Stimulated activated CD4-positive, alpha-beta T cell treated with anti-CD3 and anti-CD28 coated beads, Interleukin-15, amount 100 ng/mL, for 48 hours (primary cell): ENCODE results near the gene EZR.
"Not testable (repeated sequence)": the region's sequence is repeated elsewhere in the genome, so short reads cannot be mapped to it uniquely, and the experiment has no call there.

ENCODE experiments used
- DNase-seq, 2 donors: peaks; one replicate each; pipeline ENCODE4 v3.0.0-alpha.2; 2020; ENCODE audit warnings: low read depth in 2 of 2

EZR gene

DNA sequence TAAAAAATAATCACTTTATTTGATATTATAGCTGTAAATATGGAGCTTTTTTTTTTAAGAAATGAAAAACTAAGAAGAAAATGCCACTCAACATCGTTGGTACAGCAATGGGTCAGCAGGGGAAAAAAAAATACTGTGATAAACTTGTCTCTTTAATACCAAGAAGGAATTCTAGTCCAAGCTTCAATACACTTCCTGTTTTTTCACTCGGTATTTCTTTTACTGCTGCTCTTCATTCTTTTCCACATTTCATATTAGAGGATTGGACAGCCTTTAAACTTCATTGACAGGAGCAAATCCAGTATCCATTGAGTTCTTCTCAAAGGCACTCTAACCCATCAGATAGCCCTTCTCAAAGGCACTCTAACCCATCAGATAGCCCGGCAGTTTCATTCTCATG is 22.2 kb upstream of the EZR start:
- DNase-seq = no peak

DNA sequence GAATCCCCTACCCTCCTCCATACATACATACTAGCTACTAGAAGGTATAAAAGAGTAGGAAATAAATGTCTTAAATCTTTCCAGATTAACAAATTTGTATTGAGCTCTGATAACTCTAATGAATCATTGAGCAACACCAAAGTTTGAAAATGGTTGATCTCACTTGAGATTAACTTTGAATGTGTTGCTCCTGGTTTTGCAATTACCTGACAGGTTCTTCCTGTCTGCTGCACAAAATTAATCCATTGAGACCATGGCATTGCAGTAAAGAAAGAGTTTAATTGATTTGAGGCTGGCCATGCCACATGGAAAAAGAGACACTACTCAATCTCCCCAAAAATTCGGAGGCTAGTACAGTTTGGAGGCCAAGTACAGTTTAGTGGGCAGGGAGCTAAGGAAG is 21.3 kb upstream of the EZR start:
- DNase-seq = no peak

DNA sequence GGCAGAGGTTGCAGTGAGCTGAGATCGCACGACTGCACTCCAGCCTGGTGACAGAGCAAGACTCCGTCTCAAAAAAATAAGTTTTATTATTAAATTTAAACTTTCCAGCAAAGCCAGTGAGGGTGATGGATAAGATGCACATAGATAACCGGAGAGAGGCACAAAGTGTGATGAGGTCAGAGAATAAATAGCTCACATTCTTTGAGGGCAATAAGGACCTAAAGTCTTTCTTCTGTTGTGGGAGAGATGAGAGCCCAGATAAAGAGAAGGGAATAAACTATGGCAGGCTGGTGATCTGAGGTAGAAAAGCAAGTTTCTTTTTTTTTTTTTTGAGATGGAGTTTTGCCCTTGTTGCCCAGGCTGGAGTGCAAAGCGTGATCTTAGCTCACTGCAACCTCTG is 20.6 kb upstream of the EZR start:
- DNase-seq = no peak

DNA sequence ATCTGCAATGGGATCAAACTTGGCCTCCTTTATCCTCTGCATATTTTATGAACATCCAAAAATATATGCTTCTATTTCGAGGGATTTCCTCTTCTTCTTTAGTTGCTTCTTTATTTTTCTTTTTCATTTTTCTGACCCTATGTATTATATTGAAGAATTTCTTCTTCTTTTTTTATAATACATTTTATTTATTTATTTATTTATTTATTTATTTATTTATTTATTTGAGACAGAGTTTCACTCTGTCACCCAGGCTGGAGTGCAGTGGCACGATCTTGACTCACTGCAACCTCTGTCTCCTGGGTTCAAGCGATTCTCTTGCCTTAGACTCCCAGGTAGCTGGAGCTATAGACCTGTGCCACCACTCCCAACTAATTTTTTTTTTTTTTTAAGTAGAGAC is 19.6 kb upstream of the EZR start:
- not testable (repeated sequence) for DNase-seq

DNA sequence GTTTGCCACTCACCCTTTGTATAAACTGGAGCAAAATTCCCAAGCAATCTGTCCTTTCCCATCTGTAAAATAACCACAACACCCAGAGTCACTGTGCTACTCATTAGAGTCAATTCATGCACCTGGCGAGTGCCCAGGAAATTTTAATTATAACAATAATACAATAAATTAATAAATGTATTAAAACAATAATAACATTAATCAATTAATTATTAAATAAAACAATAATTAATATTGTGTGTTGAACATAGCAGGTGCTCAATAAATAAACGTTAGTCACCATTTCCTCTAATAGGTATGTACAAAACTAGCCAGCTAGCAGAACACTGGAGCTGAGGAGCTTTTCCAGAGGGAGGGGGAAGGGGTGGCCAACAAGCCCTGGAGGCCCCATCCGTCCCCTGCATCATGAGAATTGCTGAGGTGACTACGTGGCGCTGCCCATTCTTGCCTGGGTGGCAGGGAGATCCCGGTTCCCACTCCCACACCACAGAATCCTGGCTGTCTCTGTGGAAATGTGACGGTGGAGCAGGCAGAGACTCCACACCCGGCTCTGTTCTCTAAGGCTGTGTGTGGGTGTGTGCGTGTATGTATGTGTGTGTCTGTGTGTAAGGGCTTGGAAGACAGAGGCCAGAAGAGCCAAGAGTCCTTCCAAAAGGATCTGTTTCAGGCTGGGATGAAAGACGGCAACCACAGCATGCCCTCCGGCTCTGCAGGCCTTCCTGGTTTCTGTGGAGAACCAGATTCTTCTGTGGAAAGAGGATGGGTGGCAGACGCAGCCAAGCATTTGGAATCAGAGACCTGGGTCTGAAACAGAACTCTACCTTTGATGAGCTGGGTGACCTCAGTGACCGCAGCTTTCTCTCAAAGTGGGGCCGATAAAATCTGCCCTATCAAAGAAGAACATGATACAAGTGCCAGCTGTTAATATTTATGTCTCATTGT is 18.8 kb upstream of the EZR start:
- DNase-seq = no peak

DNA sequence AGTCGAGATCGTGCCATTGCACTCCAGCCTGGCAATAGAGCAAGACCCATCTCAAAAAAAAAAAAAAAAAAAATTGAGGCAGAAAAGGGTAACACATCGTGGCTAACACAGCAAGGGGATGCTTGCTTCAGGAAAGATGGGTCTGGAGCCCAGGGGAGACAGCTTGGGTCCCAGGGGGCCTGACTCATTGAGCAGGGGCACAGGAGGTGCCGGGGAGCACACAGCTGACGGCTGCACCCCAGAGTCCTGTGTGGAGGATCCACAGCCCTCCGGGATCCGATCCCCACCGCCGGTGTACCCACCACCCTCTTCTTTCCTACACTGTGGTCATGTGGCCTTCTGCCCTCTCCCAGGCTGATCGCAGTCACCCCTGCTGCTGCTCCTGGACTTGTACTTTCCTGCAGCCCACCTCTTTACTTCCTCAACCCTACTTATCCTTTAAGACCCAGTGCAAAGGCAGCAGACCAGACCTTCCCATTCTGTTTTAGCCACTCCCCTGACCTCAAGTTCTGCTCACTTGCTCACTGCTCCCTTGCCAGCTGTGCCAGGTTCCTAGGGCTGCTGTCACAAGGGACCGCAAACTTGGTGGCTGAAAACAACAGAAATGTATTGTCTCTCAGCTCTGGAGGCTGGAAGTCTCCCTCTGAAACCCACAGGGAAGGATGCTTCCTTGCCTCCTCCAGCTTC is 17.6 kb upstream of the EZR start:
- no peak for DNase-seq

DNA sequence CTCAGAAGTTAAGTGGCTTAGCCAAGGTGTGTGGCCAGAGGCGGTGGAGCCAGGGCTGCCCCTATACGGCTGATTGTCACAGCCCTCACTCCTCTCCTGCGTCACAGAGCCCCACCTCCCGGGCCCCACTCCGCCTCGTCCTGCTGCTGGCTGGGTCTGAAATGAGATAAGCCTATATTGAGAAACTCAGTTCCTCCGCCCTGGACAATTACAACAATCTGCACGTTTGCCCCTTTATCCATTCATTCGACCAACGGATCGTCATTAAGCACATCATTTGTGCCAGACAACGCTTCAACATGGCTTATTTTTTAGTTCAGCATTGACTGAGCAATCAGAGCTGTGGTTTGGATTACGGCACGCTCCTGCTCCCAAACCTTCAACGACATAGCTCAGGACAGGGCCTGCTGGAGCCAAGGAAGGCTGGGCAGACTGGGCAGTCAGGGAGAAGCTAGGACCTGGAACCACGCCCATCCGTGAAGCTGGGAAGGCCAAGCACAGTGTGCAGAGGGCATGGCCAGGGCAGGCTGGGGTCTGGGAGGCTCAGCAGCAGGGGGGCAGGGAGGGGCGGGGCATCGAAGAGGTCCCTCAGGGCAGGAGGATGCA is 16.6 kb upstream of the EZR start:
- DNase-seq = no peak

DNA sequence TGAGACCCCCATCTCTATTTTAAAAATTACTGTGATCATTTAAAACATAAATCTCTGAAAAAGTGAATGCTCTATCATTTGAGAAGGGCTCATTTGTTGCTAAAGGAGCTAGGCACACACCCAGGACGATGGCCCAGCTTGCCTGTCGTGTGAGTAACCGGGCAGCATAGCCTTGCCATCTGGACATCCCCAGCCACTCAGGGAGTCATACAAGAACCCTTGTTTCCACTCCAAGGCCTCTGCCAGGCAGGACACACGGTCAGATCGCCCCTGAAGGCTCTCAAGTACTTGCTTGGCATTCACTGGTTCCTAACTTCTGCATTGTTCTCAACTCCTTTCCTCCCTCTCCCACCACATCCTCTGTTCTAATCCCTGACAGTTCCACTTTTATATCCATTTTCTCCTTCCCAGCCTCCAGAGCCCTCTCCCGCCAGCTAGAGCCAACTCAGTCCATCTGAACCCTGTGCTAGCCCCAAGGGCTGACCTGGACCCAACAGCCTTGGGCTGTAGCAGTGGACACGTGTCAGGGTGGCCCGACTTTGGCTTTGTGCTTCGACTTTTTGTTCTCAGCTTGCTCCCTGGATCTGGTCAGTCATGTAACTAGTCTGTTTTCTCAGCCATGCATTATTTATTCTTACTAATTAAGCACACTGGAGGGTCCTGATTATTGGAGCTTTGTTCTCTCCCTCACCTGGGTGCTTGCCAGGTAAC is 15.7 kb upstream of the EZR start:
- DNase-seq = no peak

DNA sequence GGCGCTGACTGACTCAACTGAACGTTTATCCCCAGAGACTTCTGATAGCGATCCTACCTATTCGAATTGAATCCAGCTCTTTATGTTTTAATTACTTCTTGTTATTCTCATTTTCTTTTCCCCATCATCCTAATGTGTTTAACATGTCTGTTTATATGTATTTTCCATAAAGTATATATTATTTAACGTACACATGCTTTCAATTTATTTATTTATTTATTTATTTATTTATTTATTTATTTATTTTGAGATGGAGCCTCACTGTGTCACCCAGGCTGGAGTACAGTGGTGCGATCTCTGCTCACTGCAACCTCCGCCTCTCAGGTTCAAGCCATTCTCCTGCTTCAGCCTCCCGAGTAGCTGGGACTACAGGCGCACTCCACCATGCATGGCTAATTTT is 13.6 kb upstream of the EZR start:
- DNase-seq = not testable (repeated sequence)

DNA sequence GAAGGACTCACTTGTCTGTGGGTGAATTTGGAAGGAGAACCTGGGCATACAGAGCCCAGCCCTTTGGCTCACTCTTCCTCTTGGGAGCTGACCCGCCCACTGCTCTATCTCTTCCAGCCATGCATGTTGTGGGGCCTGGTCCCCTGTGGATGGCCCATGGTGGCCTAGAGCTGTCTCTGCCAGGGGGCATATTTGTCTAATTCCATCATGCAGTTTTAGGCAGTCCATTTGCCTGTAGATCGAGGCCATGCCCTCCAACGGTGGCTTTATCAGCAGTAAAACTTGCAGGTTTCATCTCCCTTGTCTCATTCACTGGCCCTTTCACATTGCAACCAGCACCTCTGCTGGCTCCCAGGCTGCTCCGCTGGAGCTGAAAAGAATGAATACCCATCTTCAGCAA is 12.9 kb upstream of the EZR start:
- no peak for DNase-seq

DNA sequence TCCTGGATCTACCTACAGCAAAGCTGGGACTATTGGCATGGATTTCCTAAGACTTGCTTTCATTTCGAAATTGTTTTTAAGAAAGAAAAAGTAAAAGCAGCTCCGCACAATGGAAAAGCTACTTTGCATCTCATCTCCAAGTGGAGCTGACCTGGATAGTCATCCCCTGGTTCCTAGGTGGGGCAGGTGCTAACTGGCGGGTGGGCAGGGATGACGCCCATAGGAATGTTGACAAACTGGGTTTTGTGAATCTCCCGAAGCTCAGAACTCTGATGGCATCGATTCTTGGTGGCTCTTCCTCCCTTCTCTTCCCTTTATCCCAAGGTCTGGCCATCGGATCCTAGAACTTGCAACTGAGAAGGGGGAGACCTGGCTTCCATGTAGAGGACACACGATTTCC is 12.4 kb upstream of the EZR start:
- DNase-seq = no peak

DNA sequence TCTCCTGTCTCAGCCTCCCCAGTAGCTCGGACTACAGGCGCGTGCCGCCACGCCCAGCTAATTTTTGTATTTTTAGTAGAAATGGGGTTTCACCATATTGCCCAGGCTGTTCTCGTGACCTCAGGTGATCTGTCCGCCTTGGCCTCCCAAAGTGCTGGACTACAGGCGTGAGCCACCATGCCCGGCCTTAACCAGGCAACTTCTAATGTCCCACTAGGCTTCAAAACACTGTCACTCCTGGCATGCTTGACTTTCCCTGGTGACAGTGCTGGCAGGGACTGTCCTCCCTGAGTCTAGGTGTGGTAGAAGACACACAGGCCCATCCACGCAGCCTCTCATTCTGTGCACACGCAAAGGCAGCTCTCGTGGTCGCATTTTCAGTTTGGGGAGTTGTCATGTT is 11.6 kb upstream of the EZR start:
- DNase-seq = no peak

DNA sequence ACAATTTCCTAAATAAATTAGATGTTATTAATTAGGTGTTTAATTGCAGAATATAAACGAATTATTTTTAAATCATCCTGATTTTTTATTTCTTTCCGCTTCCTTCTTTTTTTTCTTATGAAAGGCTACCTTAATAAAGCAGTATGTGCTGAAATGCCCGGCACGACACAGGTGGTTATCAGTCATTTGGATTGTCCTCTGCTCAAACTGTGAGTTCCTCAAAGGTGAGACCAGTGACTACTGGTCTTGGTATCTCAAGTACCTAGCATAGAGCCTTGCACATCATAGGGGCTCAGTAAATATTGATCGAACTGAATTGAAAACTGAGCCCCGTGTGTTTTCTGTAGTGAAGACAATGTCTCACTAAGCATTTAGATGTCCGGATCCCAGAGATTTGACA is 9.6 kb upstream of the EZR start:
- no peak for DNase-seq

DNA sequence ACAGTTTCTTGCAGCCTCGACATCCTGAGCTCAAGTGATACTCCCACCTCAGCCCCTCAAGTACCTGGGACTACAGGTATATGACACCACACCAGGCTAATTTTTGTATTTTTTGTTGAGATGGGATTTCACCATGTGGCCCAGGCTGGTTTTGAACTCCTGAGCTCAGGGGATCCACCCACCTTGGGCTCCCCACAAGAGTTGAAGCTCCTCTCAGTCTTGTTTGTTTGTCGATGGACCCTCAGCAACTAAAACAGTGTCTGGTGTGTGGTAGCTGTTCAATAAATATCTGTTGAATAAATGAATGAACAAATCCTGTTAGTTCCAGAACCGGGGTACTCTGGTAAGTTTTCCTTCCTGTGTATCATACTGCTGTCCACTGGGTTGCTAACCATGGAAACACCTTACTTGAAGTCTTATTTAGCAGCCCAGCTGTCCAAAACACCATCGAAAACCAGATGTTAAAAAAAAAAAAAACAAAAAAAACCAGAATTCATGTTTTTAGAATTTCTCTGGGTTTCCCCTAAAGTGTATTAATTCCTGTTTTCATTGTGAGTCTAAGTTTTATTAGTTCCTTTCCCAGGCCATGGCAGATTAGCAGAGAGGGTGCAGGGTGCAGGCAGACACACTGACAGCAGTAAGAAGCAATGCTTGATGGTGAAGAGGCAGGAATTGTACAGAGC is 7.8 kb upstream of the EZR start:
- no peak for DNase-seq

DNA sequence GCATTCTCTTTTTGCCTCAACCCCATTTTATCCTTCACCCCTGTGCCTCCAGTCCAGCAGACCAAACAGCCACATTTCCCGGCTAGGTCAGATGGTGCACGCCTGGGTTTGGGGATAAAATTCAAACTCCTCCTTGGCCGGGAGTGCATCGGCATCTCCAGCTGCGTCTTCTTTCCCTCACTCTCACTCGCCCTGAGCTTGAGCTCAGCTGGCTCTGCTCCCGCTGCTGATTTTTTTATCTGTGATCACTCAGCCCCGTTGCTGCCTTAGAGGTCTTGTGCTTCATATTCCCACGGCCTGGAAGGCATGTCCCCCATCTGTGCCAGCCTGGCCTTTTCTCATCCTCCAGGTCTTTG is 6.8 kb upstream of the EZR start:
- DNase-seq = no peak

DNA sequence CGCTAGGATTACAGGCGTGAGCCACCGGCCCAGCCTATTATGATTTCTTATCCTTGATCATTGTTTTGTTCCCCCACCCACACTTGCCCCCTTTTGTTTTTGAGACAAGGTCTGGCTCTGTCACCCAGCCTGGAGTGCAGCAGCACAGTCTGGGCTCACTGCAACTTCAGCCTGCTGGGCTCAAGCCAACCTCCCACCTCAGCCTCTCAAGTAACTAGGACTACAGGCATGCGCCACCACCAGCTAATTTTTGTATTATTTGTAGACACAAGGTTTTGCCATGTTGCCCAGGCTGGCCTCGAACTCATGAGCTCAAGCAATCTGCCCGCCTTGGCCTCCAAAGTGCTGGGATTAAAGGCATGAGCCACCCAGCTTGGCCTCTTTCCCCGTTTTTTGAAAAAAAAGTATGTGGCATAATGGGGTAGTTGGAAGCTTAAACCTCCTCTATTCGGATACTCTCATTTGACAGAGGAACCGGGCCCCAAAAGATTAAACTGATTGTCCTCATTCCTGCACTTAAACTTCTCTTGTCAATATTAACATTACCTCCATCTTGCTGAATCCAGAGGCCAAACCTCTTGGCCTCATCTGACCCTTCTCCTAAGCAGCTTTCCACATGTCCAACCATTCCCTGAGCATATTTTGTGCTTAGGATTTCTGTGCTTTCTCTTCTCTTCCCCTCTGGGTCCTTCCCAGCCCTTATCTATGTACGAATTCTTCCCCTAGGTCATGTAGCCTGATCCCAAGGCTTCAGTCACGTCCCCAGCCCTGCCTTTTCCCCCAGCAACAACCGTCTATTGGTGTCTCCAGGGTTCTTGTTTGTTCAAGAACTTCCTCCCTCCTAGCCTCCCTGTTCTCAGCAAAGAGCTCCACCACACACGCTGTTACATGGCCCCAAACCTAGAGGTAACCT is 6.1 kb upstream of the EZR start:
- no peak for DNase-seq

DNA sequence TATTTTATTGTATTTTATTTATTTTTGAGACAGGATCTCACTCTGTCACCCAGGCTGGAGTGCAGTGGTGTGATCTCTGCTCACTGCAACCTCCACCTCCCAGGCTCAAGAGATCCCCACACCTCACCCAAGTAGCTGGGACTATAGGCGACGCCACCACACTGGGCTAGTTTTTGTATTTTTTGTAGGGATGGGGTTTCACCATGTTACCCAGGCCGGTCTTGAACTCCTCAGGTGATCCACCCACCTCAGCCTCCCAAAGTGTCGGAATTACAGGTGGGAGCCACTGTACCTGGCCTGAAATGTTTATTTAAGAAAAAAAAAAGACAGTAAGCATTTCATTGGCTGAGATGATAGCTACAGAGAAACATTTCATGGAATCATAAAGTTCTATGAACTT is 4.4 kb upstream of the EZR start:
- not testable (repeated sequence) for DNase-seq

DNA sequence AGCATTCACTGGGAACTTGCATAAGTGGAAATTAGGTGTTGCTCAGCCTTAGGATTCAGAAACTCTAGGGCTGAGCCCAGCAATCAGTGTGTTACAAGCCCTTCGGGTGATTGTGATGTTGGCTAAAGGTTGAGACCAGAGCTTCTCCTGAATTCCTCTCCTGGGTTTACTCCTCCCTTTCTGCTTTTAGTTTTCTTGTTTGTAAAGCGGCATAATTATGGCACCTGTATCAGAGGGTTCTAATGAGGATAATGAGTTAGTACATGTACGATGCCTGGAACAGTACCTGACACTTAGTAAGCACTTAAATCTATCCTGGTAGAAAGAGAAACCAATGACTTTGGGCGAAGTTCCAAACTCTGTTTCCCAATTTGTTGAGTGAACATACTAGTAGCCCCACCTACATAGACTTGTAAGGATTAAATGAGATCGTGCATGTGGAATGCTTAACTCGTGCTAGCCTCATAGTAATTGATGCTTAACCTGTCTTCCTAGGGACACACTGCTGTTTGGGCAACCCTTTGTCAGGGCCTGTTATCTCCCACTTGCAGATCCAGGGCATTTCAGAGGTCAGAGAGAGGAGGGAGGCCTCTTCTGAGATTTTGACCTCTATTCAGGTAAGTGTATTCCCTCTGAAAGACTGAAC is 932 bp upstream of the EZR start:
- DNase-seq = no peak

DNA sequence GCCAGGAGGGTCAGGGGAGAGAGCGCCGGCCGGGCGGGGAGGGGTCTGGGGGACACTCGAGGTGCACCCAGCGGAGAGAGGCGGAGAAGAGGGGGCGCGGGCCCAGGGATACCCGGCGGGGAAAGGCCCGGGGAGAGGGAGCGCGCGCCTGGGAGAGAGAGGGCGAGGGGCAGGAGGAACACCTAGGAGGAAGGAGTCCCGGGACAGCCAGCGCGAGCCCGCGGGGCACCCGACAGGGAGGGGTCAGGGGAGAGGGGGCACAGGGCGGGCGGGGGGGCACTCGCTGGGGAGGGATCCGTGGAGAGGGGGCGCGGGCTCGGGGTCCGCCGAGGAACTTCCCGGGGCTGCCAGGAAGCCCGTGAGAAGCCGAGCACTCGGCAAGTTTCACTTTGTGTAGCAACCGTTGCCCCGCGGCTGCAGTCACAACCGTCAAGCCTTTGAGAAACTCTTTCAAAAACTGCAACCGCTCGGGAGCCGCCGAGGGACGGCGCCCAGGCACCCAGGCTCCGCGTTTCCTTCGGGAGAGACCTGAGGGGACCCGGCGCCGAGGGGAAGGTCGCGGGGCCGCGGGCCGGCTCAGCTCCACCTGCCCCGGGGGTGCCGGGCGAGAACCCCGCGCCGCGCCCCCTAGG is 471 bp downstream of the EZR start:
- peak; percentile 55 to 61 for DNase-seq
